Bladder microvascular endothelial cell (primary cell): ENCODE data around the gene HSD17B8. TPM values are rescaled to one million over a fixed set of nuclear protein-coding genes. Genes with fewer than 3 reads are reported as not detected.

ENCODE experiments used
- total RNA-seq: library from RNA; depleted of rRNA; stranded (reverse); fragments of >200 nt; gene quantifications from 2 replicates; pipeline ENCODE4 v1.2.3, GENCODE V29; 2014

Gene HSD17B8
- total RNA-seq, result 8.1 and 11.0 TPM in 2 replicates

GRCh38 chr6:33204415-33205190 lies at the start of gene HSD17B8:
TSS of gene HSD17B8 (plus strand) at chr6:33204655. CDS start at chr6:33204669, 14 bp downstream.

GRCh38 chr6:33192105-33192646 lies 12.3 kb upstream of the HSD17B8 start, which contains the start of gene COL11A2:
TSS of gene COL11A2 (minus strand) at chr6:33192467. CDS start at chr6:33192240, 227 bp downstream.

GRCh38 chr6:33200219-33201146 lies 4.0 kb upstream of the HSD17B8 start, which contains the start of the genes RXRB and SLC39A7:
TSS of gene RXRB (minus strand) at chr6:33200665. CDS start at chr6:33200476, 189 bp downstream.
TSS of gene SLC39A7 (plus strand) at chr6:33200867. CDS start at chr6:33201246, 379 bp downstream.

GRCh38 chr6:33208091-33208967 lies 3.9 kb downstream of the HSD17B8 start, which contains the start of gene RING1:
TSS of gene RING1 (plus strand) at chr6:33208500. CDS start at chr6:33208823, 323 bp downstream.

Other genes with a start within 250 kb of the HSD17B8 start
- gene BRD2, start 236.1 kb upstream of the HSD17B8 start, total RNA-seq, result 46.0 and 74.8 TPM in 2 replicates
- gene HLA-DOA, start 195.1 kb upstream of the HSD17B8 start, total RNA-seq, result 0.16 TPM in 1 of 2 replicates, not detected in the other
- 10.8 and 12.3 TPM in 2 replicates for gene HLA-DPA1, start 131.0 kb upstream of the HSD17B8 start, total RNA-seq
- gene HLA-DPB1, start 128.7 kb upstream of the HSD17B8 start, total RNA-seq, result 18.9 and 33.0 TPM in 2 replicates
- 0.16 and 0.38 TPM in 2 replicates for gene COL11A2, start 12.2 kb upstream of the HSD17B8 start, total RNA-seq
- gene RXRB, start 4.0 kb upstream of the HSD17B8 start, total RNA-seq, result 15.4 and 26.1 TPM in 2 replicates
- 72.4 and 109 TPM in 2 replicates for gene SLC39A7, start 3.8 kb upstream of the HSD17B8 start, total RNA-seq
- gene RING1, start 3.8 kb downstream of the HSD17B8 start, total RNA-seq, result 21.0 and 31.4 TPM in 2 replicates
- 27.5 and 44.3 TPM in 2 replicates for gene VPS52, start 67.2 kb downstream of the HSD17B8 start, total RNA-seq
- 3,373 and 4,771 TPM in 2 replicates for gene RPS18, start 67.4 kb downstream of the HSD17B8 start, total RNA-seq
- gene B3GALT4, start 72.5 kb downstream of the HSD17B8 start, total RNA-seq, result 4.8 and 10.0 TPM in 2 replicates
- 59.7 and 74.5 TPM in 2 replicates for gene WDR46, start 84.6 kb downstream of the HSD17B8 start, total RNA-seq
- gene PFDN6, start 84.9 kb downstream of the HSD17B8 start, total RNA-seq, result 34.9 and 35.5 TPM in 2 replicates
- 39.8 and 52.5 TPM in 2 replicates for gene RGL2, start 94.3 kb downstream of the HSD17B8 start, total RNA-seq
- 67.3 and 138 TPM in 2 replicates for gene TAPBP, start 109.4 kb downstream of the HSD17B8 start, total RNA-seq
- gene ZBTB22, start 113.1 kb downstream of the HSD17B8 start, total RNA-seq, result 13.4 and 21.8 TPM in 2 replicates
- gene DAXX, start 118.3 kb downstream of the HSD17B8 start, total RNA-seq, result 43.7 and 69.9 TPM in 2 replicates
- gene KIFC1, start 187.2 kb downstream of the HSD17B8 start, total RNA-seq, result 14.0 and 25.6 TPM in 2 replicates
- 9.4 and 16.7 TPM in 2 replicates for gene PHF1, start 206.4 kb downstream of the HSD17B8 start, total RNA-seq
- gene CUTA, start 213.5 kb downstream of the HSD17B8 start, total RNA-seq, result 52.1 and 53.3 TPM in 2 replicates
- 1.5 and 2.6 TPM in 2 replicates for gene SYNGAP1, start 215.4 kb downstream of the HSD17B8 start, total RNA-seq
- gene ZBTB9, start 249.9 kb downstream of the HSD17B8 start, total RNA-seq, result 5.7 and 8.3 TPM in 2 replicates